ENCODE data around the gene CARS1. TPM values are rescaled to one million over a fixed set of nuclear protein-coding genes. Genes with fewer than 3 reads are reported as not detected.

Gene CARS1
- total RNA-seq, 1 experiment from 2014 or later: 120 TPM

DNA sequence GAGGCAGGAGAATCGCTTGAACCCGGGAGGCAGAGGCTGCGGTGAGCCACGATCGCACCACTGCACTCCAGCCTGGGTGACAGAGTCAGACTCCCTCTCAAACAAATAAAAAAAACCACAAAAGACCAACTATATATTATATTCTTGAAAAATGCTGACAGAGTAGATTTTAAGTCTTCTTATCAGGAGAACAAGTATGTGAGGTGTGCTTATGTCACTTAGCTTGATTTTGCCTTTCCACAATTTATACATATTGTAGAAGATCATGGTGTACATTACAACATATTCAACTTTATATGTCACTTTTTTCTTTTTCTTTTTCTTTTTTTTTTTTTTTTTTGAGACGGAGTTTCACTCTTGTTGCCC lies 24.1 kb upstream of the CARS1 start:
- no TSS peak for BruUV-seq (replicated peaks)
- intact Hi-C loops (cut with micrococcal nuclease; ENCODE audit: unreplicated experiment) (no loop called here), in situ Hi-C loops (cut with HindIII; ENCODE audit: low pct_unique_long_range_greater_than_20kb, low sequenced_read_pairs) (no loop called here)
- no peak overlapping the region for H3K4me3 ChIP-seq (ENCODE audit: low read depth in 2 of 2, low read length in 2 of 2)
- H3K4me1 ChIP-seq (ENCODE audit: control insufficient read depth, insufficient read depth, low read length): no peaks in the 10 kb centered on the region
- no peak overlapping the region for H3K27ac ChIP-seq (ENCODE audit: low read length)
- TF ChIP-seq, protein P1, sequence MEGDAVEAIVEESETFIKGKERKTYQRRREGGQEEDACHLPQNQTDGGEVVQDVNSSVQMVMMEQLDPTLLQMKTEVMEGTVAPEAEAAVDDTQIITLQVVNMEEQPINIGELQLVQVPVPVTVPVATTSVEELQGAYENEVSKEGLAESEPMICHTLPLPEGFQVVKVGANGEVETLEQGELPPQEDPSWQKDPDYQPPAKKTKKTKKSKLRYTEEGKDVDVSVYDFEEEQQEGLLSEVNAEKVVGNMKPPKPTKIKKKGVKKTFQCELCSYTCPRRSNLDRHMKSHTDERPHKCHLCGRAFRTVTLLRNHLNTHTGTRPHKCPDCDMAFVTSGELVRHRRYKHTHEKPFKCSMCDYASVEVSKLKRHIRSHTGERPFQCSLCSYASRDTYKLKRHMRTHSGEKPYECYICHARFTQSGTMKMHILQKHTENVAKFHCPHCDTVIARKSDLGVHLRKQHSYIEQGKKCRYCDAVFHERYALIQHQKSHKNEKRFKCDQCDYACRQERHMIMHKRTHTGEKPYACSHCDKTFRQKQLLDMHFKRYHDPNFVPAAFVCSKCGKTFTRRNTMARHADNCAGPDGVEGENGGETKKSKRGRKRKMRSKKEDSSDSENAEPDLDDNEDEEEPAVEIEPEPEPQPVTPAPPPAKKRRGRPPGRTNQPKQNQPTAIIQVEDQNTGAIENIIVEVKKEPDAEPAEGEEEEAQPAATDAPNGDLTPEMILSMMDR (IDR thresholded peaks at IDR 0.05): no peak
- TF ChIP-seq SIN3A (IDR thresholded peaks at IDR 0.05; ENCODE audit: borderline replicate concordance, insufficient read depth, low read depth, low read length): no peak
- TF ChIP-seq POLR2AphosphoS5 (IDR thresholded peaks at IDR 0.05; ENCODE audit: low read depth, low read length): no peak
- TF ChIP-seq TCF7L2 (IDR thresholded peaks at IDR 0.05; ENCODE audit: low read depth, low read length): no peak
- TF ChIP-seq, protein P2, sequence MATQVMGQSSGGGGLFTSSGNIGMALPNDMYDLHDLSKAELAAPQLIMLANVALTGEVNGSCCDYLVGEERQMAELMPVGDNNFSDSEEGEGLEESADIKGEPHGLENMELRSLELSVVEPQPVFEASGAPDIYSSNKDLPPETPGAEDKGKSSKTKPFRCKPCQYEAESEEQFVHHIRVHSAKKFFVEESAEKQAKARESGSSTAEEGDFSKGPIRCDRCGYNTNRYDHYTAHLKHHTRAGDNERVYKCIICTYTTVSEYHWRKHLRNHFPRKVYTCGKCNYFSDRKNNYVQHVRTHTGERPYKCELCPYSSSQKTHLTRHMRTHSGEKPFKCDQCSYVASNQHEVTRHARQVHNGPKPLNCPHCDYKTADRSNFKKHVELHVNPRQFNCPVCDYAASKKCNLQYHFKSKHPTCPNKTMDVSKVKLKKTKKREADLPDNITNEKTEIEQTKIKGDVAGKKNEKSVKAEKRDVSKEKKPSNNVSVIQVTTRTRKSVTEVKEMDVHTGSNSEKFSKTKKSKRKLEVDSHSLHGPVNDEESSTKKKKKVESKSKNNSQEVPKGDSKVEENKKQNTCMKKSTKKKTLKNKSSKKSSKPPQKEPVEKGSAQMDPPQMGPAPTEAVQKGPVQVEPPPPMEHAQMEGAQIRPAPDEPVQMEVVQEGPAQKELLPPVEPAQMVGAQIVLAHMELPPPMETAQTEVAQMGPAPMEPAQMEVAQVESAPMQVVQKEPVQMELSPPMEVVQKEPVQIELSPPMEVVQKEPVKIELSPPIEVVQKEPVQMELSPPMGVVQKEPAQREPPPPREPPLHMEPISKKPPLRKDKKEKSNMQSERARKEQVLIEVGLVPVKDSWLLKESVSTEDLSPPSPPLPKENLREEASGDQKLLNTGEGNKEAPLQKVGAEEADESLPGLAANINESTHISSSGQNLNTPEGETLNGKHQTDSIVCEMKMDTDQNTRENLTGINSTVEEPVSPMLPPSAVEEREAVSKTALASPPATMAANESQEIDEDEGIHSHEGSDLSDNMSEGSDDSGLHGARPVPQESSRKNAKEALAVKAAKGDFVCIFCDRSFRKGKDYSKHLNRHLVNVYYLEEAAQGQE (IDR thresholded peaks at IDR 0.05; ENCODE audit: insufficient read depth in 1 of 2, low read depth in 2 of 2, low read length in 1 of 2): no peak
- DNase-seq (ENCODE audit: low read depth, low spot score): no peak
- H3K36me3 ChIP-seq (ENCODE audit: control insufficient read depth, insufficient read depth, low read length): no peaks in the 10 kb centered on the region
- no peaks in the 10 kb centered on the region for H3K9me3 ChIP-seq (ENCODE audit: control insufficient read depth, insufficient read depth, low read depth, low read length)
- ChIA-PET CTCF (interaction anchor here (0.8 kb wide), 1 partner anchor 10 kb away, joined by 3 read pairs; no protein-coding TSS in a partner anchor), POLR2A (interaction anchor here (0.6 kb wide), 1 partner anchor 8 kb away, joined by 7 read pairs; no protein-coding TSS in a partner anchor)
- no peaks in the 10 kb centered on the region for H3K27me3 ChIP-seq (ENCODE audit: control insufficient read depth, insufficient read depth, low read length)
- ATAC-seq: no peak

DNA sequence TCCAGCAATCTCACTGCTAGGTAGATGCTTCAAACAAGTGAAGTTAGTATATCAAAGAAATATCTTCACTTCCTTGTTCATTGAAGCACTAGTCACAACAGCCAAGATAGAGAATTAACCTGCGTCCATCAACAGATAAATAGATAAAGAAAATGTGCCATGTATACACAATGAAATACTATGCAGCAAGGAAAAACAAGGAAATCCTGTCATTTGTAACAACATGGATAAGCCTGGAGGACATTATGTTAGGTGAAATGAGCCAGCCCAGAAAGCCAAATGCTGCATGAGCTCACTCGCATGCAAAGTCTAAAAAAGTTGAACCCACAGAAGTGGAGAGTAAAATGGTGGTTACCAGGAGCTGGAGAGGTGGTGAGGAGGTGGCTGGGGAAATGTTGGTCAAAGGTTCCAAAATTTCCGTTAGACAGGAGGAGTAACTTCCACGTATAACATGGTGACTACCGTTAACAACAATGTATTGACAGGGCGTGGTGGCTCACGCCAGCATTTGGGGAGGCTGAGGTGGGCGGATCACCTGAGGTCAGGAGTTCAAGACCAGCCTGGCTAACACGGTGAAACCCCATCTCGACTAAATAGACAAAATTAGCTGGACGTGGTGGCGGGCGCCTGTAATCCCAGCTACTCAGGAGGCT lies 23.6 kb upstream of the CARS1 start:
- no peaks in the 10 kb centered on the region for H3K4me1 ChIP-seq (ENCODE audit: control insufficient read depth, insufficient read depth, low read length)
- intact Hi-C loops (cut with micrococcal nuclease; ENCODE audit: unreplicated experiment) (no loop called here), in situ Hi-C loops (cut with HindIII; ENCODE audit: low pct_unique_long_range_greater_than_20kb, low sequenced_read_pairs) (no loop called here)
- ChIA-PET POLR2A (no interaction called here), CTCF (no interaction called here)
- H3K9me3 ChIP-seq (ENCODE audit: control insufficient read depth, insufficient read depth, low read depth, low read length): no peaks in the 10 kb centered on the region
- no peaks in the 10 kb centered on the region for H3K36me3 ChIP-seq (ENCODE audit: control insufficient read depth, insufficient read depth, low read length)
- H3K4me3 ChIP-seq (ENCODE audit: low read depth in 2 of 2, low read length in 2 of 2): no peak overlapping the region
- TF ChIP-seq, protein P2 (IDR thresholded peaks at IDR 0.05; ENCODE audit: insufficient read depth in 1 of 2, low read depth in 2 of 2, low read length in 1 of 2): no peak
- no peak for TF ChIP-seq POLR2AphosphoS5 (IDR thresholded peaks at IDR 0.05; ENCODE audit: low read depth, low read length)
- no peak for TF ChIP-seq SIN3A (IDR thresholded peaks at IDR 0.05; ENCODE audit: borderline replicate concordance, insufficient read depth, low read depth, low read length)
- no peak for TF ChIP-seq TCF7L2 (IDR thresholded peaks at IDR 0.05; ENCODE audit: low read depth, low read length)
- TF ChIP-seq, protein P1 (IDR thresholded peaks at IDR 0.05): no peak
- DNase-seq (ENCODE audit: low read depth, low spot score): no peak
- ATAC-seq: no peak
- H3K27ac ChIP-seq (ENCODE audit: low read length): no peak overlapping the region
- no peaks in the 10 kb centered on the region for H3K27me3 ChIP-seq (ENCODE audit: control insufficient read depth, insufficient read depth, low read length)
- BruUV-seq (replicated peaks): no TSS peak
